Kidney epithelial cell (primary cell): ENCODE data around the gene CPA4. TPM values are rescaled to one million over a fixed set of nuclear protein-coding genes. Genes with fewer than 3 reads are reported as not detected.

Source experiments
- DNase-seq: peaks from one replicate; pipeline ENCODE4 v3.0.0-alpha.2; 2010; ENCODE audit warnings: low read depth
- H3K27me3 ChIP-seq: 2 replicates; pipeline ENCODE4 v1.6.0; 2011; ENCODE audit warnings: low read length; ENCODE audit not compliant: control insufficient read depth, insufficient read depth
- H3K36me3 ChIP-seq: 2 replicates; pipeline ENCODE4 v1.5.1; 2011; ENCODE audit warnings: low read length; ENCODE audit not compliant: control insufficient read depth, insufficient read depth
- H3K4me3 ChIP-seq: 2 replicates; pipeline ENCODE4 v1.5.1; 2011; ENCODE audit warnings: low read depth, mild to moderate bottlenecking, control low read depth, low read length
- total RNA-seq: library from RNA; depleted of rRNA; stranded (reverse); fragments of >200 nt; gene quantifications from 2 replicates; pipeline ENCODE4 v1.2.3, GENCODE V29; 2015
- TF ChIP-seq, protein P1 (sequence below): IDR thresholded peaks from 2 replicates; pipeline ENCODE4 v1.5.1; 2011; ENCODE audit warnings: mild to moderate bottlenecking, moderate library complexity, low read length, control low read depth, inconsistent platforms; ENCODE audit not compliant: insufficient read depth, poor library complexity, severe bottlenecking

CPA4 gene
- total RNA-seq, 1 donor from 2014 or later = 0.25 TPM

DNA sequence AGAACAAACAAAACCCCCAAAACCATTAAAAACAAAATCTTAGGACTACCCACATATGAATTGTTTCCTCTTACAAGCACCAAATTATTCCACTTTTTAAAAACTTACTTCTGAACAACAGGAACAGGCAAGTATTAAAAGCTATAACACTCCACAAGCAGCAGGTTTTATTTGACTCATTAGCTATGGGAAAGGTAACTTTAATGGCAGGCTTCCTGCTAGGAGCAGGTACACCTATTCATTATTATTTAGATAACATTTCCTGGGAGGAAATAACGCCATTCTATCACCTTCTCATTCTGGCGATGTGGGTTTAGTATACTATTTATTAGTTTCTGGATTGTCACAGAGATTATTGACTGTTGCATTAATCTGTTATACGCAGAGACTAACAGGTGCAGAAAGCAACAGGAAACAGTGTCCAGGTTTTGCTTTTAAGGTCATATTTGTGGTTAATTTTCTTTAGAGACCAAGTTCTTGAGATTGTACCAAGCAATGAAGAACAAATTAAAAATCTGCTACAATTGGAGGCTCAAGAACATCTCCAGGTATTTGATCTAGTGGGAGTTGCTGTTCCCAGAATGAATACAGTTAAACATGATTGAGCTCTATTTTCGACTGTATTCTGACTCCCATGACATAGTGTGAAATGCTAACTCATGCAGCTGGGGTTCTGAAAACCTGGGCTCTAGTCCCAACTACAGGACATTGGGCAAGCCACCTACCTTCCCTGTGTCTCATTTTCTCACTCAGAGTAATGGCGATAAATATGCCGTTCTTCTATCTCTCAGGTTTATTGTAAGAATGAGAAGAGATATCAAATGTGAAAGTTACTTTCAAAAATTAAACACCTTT is 24.3 kb upstream of the CPA4 start:
- Histone ChIP-seq H3K4me3 (no peak overlapping the region), H3K36me3 (no peaks in the 10 kb centered on the region), H3K27me3 (no peaks in the 10 kb centered on the region)
- no peak for DNase-seq
- TF ChIP-seq, protein P1, sequence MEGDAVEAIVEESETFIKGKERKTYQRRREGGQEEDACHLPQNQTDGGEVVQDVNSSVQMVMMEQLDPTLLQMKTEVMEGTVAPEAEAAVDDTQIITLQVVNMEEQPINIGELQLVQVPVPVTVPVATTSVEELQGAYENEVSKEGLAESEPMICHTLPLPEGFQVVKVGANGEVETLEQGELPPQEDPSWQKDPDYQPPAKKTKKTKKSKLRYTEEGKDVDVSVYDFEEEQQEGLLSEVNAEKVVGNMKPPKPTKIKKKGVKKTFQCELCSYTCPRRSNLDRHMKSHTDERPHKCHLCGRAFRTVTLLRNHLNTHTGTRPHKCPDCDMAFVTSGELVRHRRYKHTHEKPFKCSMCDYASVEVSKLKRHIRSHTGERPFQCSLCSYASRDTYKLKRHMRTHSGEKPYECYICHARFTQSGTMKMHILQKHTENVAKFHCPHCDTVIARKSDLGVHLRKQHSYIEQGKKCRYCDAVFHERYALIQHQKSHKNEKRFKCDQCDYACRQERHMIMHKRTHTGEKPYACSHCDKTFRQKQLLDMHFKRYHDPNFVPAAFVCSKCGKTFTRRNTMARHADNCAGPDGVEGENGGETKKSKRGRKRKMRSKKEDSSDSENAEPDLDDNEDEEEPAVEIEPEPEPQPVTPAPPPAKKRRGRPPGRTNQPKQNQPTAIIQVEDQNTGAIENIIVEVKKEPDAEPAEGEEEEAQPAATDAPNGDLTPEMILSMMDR = no peak

DNA sequence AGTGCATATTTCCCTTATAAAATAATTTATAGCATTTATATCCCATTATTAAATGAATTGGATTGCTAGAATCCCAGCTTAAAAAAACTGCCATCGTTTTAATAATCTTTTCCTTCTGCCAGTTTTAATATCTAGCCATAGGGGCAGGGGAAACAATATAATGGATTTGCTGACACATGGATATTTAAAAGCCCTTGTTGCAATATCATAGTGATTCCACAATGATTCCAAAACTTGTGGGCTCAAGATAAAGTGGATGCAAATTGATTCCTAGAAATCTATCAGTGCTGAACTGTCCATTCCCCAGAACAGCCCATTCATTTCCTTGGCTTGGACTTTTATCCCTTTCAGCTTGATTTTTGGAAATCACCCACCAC is 23.7 kb upstream of the CPA4 start:
- Histone ChIP-seq H3K27me3 (no peaks in the 10 kb centered on the region), H3K4me3 (no peak overlapping the region), H3K36me3 (no peaks in the 10 kb centered on the region)
- no peak for DNase-seq
- TF ChIP-seq, protein P1 = no peak

DNA sequence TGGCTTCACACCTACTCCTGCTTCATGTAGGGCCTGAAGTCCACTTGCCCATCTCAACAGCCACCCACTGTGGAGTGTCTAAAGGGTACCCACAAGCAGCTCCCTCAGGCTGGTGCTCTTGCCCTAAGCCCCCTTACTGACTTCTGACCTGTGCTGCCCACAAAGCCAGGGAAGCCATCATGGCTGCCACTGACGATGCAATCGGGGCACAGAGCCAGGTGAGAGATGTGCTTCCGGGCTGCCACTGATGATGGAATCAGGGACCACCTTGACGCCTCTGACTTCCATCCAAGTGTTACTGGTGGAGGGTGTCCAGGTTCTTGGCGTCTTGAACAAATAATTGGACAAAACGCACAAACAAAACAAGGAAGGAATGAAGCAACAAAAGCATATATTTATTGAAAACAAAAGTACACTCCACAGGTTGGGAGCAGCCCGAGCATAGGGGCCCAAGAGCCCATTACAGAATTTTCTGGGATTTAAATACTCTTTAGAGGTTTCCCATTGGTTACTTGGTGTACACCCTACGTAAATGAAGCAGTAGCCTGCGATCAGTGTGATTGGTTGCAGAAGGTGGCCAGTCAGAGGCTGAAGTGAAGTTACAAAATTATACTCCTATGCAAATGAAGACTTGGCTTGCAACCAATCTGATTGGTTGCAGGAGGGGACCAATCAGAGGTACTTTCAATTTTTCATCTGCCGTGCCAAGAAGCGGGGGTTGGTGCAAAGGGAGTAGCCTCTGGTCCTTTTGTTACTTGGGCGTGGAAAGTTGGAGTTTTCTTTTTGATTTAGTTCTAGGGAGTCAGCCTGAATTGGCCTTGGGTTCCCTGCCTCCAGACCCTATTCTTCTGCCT is 21.8 kb upstream of the CPA4 start:
- TF ChIP-seq, protein P1 = no peak
- Histone ChIP-seq H3K36me3 (no peaks in the 10 kb centered on the region), H3K4me3 (no peak overlapping the region), H3K27me3 (no peaks in the 10 kb centered on the region)
- DNase-seq = no peak

DNA sequence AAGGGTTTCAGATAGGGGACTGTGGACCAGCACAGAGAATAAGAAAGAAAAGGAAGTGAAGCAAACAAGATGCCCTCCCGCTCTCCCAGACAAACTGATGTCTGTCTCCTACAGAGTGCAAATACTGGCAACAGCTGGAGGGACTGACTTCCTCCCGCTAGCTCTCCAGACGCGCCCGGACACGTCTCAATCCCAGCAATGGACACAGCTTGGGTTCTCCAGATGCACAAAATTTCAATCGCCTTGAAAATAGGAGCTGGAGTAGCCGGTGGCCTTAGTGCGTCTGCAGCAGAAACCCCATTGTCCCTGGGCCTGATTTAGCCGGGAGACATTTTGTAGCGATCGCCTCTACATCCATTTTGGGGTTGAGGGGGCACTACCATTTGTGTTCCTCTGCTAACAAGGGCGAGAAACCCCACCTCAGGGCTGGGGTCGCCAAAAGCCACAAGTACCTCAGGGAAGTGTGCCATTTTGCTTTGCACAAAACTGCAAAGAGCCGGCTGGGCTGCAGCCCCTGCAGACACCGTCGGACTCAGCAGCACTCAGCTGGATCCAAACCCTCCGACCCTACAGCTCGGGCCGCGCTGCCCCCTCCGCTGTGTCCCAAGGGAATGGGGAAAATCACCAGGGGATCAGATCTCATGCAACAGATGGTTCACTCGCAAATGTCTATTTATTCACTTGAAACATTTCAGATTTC is 20.4 kb upstream of the CPA4 start:
- no peak for DNase-seq
- TF ChIP-seq, protein P1 = no peak
- no peak overlapping the region for H3K4me3 ChIP-seq
- H3K36me3 ChIP-seq = no peaks in the 10 kb centered on the region
- H3K27me3 ChIP-seq = no peaks in the 10 kb centered on the region

DNA sequence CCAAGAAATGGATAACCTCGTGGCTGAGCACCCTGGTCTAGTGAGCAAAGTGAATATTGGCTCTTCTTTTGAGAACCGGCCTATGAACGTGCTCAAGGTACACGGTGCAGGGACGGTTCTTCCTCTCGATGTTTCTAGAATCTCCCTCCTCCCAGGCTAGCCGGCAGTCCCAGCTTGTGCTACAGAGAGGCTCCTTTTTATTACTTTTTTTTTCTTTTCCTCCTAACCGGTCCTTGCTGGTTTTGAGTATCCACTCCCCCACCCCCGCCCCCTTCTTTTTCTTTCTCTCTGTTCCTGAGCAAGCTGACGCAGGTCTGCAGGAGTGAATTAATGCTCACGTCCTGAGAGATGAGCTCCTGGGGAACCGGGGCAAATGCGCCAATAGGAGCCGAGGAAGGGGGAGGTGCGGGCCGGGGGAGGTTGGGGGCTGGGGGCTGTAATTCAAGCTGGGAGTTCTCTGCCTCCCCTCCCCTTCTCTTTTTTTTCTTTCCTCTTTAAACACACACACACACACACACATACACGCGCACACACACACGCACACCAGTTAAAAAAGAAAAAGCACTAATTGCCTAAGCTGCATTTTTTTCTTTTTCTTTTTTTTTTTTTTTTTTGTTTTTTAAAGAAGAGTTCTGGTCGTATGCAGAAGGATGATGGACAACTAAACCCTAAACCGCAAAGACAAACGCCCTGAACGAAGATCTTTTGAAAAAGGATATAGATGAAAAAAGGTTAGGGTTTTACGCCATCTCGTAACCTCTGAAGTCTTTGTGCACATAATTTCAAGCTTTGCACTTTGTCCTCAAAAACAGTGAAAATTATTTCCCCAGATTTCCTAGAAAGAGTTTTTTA is 19.7 kb upstream of the CPA4 start:
- TF ChIP-seq, protein P1 = no peak
- no peak overlapping the region for H3K4me3 ChIP-seq
- no peaks in the 10 kb centered on the region for H3K36me3 ChIP-seq
- H3K27me3 ChIP-seq = no peaks in the 10 kb centered on the region
- DNase-seq = peak; percentile 31
